Measurements from ENCODE around the gene DMWD.

Gene DMWD

GRCh38 chr19:45784096-45784495, 8.5 kb downstream of the DMWD start:
- H3K4me3 ChIP-seq (ENCODE audit: low read length): no peak overlapping the region
- peaks cover 42% of the 10 kb centered on the region for H3K36me3 ChIP-seq (ENCODE audit: insufficient read depth, low read length)
- H3K9me3 ChIP-seq (ENCODE audit: insufficient read depth, low read depth, low read length): no peaks in the 10 kb centered on the region
- peaks cover 14% of the 10 kb centered on the region; the same call in 1 of the 2 replicates for H3K4me1 ChIP-seq (ENCODE audit: insufficient read depth, low read length)
- WGBS: 84% methylated on average over 4 of the region's 4 CpGs
- no peak overlapping the region for H3K27ac ChIP-seq (ENCODE audit: low read depth, low read length)
- peaks cover 5% of the 10 kb centered on the region; the same call in 1 of the 2 replicates for H3K27me3 ChIP-seq (ENCODE audit: insufficient read depth, low read length)
- no peak overlapping the region for H3K9ac ChIP-seq (ENCODE audit: low read depth, low read length)

- H3K27ac ChIP-seq (ENCODE audit: low read depth, low read length): no peak overlapping the region; the same call in 1 of the 2 replicates
Observed at GRCh38 chr19:45782820-45783785, 9.5 kb downstream of the DMWD start.

GRCh38 chr19:45782162-45782691, 10.4 kb downstream of the DMWD start, which contains the start of gene DMPK:
TSS of gene DMPK (minus strand) at chr19:45782490. CDS start at chr19:45782352, 138 bp downstream.
- 23% methylated on average over 17 of the region's 18 CpGs for WGBS
- peaks cover 37% of the 10 kb centered on the region for H3K36me3 ChIP-seq (ENCODE audit: insufficient read depth, low read length)
- peaks cover 17% of the 10 kb centered on the region; the same call in 1 of the 2 replicates for H3K4me1 ChIP-seq (ENCODE audit: insufficient read depth, low read length)
- H3K9me3 ChIP-seq (ENCODE audit: insufficient read depth, low read depth, low read length): no peaks in the 10 kb centered on the region
- no peak within 1 kb of the TSS; the same call in 1 of the 2 replicates for H3K27ac ChIP-seq (ENCODE audit: low read depth, low read length)
- H3K4me3 ChIP-seq (ENCODE audit: low read length): no peak within 1 kb of the TSS
- no peak within 1 kb of the TSS for H3K9ac ChIP-seq (ENCODE audit: low read depth, low read length)
- H3K27me3 ChIP-seq (ENCODE audit: insufficient read depth, low read length): peaks cover 5% of the 10 kb centered on the region; the same call in 1 of the 2 replicates

More at GRCh38 chr19:45782820-45783785, 9.5 kb downstream of the DMWD start:
- peaks cover 5% of the 10 kb centered on the region; the same call in 1 of the 2 replicates for H3K27me3 ChIP-seq (ENCODE audit: insufficient read depth, low read length)
- peaks cover 17% of the 10 kb centered on the region; the same call in 1 of the 2 replicates for H3K4me1 ChIP-seq (ENCODE audit: insufficient read depth, low read length)
- peaks cover 35% of the 10 kb centered on the region for H3K36me3 ChIP-seq (ENCODE audit: insufficient read depth, low read length)
- no peak overlapping the region for H3K4me3 ChIP-seq (ENCODE audit: low read length)
- H3K9me3 ChIP-seq (ENCODE audit: insufficient read depth, low read depth, low read length): no peaks in the 10 kb centered on the region
- 48% methylated on average over 24 of the region's 26 CpGs for WGBS
- no peak overlapping the region for H3K9ac ChIP-seq (ENCODE audit: low read depth, low read length)

- no peaks in the 10 kb centered on the region for H3K9me3 ChIP-seq (ENCODE audit: insufficient read depth, low read depth, low read length)
- H3K27me3 ChIP-seq (ENCODE audit: insufficient read depth, low read length): peaks cover 5% of the 10 kb centered on the region; the same call in 1 of the 2 replicates
- H3K4me1 ChIP-seq (ENCODE audit: insufficient read depth, low read length): peaks cover 17% of the 10 kb centered on the region; the same call in 1 of the 2 replicates
- no peak overlapping the region for H3K27ac ChIP-seq (ENCODE audit: low read depth, low read length)
- 66% methylated on average over 17 of the region's 17 CpGs for WGBS
- no peak overlapping the region for H3K9ac ChIP-seq (ENCODE audit: low read depth, low read length)
- H3K36me3 ChIP-seq (ENCODE audit: insufficient read depth, low read length): peaks cover 37% of the 10 kb centered on the region
- no peak overlapping the region for H3K4me3 ChIP-seq (ENCODE audit: low read length)
Observed at GRCh38 chr19:45781214-45782161, 11.2 kb downstream of the DMWD start.

GRCh38 chr19:45780448-45781213, 12.0 kb downstream of the DMWD start:
- Histone ChIP-seq H3K36me3 (ENCODE audit: insufficient read depth, low read length) (peaks cover 31% of the 10 kb centered on the region), H3K9ac (ENCODE audit: low read depth, low read length) (no peak overlapping the region), H3K4me1 (ENCODE audit: insufficient read depth, low read length) (peaks cover 17% of the 10 kb centered on the region; the same call in 1 of the 2 replicates), H3K9me3 (ENCODE audit: insufficient read depth, low read depth, low read length) (no peaks in the 10 kb centered on the region), H3K27me3 (ENCODE audit: insufficient read depth, low read length) (peaks cover 5% of the 10 kb centered on the region; the same call in 1 of the 2 replicates), H3K27ac (ENCODE audit: low read depth, low read length) (no peak overlapping the region), H3K4me3 (ENCODE audit: low read length) (no peak overlapping the region)
- 30% methylated on average over 12 of the region's 13 CpGs for WGBS

- Histone ChIP-seq H3K27ac (ENCODE audit: low read depth, low read length) (no peak overlapping the region), H3K36me3 (ENCODE audit: insufficient read depth, low read length) (peaks cover 26% of the 10 kb centered on the region), H3K27me3 (ENCODE audit: insufficient read depth, low read length) (peaks cover 5% of the 10 kb centered on the region; the same call in 1 of the 2 replicates), H3K4me3 (ENCODE audit: low read length) (peak overlapping the region; percentile 55), H3K9me3 (ENCODE audit: insufficient read depth, low read depth, low read length) (no peaks in the 10 kb centered on the region), H3K4me1 (ENCODE audit: insufficient read depth, low read length) (peaks cover 17% of the 10 kb centered on the region; the same call in 1 of the 2 replicates), H3K9ac (ENCODE audit: low read depth, low read length) (0 out of 2 replicates have a peak overlapping the region, but pooled peaks have one; percentile 12)
- WGBS: 50% methylated on average over 4 of the region's 4 CpGs
Observed at GRCh38 chr19:45780146-45780447, 12.5 kb downstream of the DMWD start.

GRCh38 chr19:45779231-45780145, 13.2 kb downstream of the DMWD start:
- Histone ChIP-seq H3K36me3 (ENCODE audit: insufficient read depth, low read length) (peaks cover 21% of the 10 kb centered on the region), H3K9ac (ENCODE audit: low read depth, low read length) (0 out of 2 replicates have a peak overlapping the region, but pooled peaks have one; percentile 12), H3K27ac (ENCODE audit: low read depth, low read length) (no peak overlapping the region), H3K4me1 (ENCODE audit: insufficient read depth, low read length) (peaks cover 17% of the 10 kb centered on the region; the same call in 1 of the 2 replicates), H3K9me3 (ENCODE audit: insufficient read depth, low read depth, low read length) (no peaks in the 10 kb centered on the region), H3K27me3 (ENCODE audit: insufficient read depth, low read length) (peaks cover 5% of the 10 kb centered on the region; the same call in 1 of the 2 replicates), H3K4me3 (ENCODE audit: low read length) (peak overlapping the region; percentile 55)
- WGBS: 2% methylated on average over 48 of the region's 48 CpGs

- no peak overlapping the region for H3K27ac ChIP-seq (ENCODE audit: low read depth, low read length)
- no peak overlapping the region for H3K9ac ChIP-seq (ENCODE audit: low read depth, low read length)
- 93% methylated on average over 28 of the region's 28 CpGs for WGBS
- no peaks in the 10 kb centered on the region for H3K9me3 ChIP-seq (ENCODE audit: insufficient read depth, low read depth, low read length)
- H3K4me1 ChIP-seq (ENCODE audit: insufficient read depth, low read length): peaks cover 13% of the 10 kb centered on the region; the same call in 1 of the 2 replicates
- no peak overlapping the region for H3K4me3 ChIP-seq (ENCODE audit: low read length)
- peaks cover 20% of the 10 kb centered on the region for H3K36me3 ChIP-seq (ENCODE audit: insufficient read depth, low read length)
- H3K27me3 ChIP-seq (ENCODE audit: insufficient read depth, low read length): peaks cover 5% of the 10 kb centered on the region; the same call in 1 of the 2 replicates
Observed at GRCh38 chr19:45778010-45778661, 14.5 kb downstream of the DMWD start.
